HG03280 (cell line): ENCODE measurements around the gene SLC9A2.

ENCODE experiments used
- ATAC-seq: cut with Tn5 transposase; IDR thresholded peaks from one replicate; pipeline ENCODE4 v1.9.1; 2021; ENCODE audit warnings: mild to moderate bottlenecking, moderate library complexity; ENCODE audit not compliant: unreplicated experiment

SLC9A2 gene

DNA sequence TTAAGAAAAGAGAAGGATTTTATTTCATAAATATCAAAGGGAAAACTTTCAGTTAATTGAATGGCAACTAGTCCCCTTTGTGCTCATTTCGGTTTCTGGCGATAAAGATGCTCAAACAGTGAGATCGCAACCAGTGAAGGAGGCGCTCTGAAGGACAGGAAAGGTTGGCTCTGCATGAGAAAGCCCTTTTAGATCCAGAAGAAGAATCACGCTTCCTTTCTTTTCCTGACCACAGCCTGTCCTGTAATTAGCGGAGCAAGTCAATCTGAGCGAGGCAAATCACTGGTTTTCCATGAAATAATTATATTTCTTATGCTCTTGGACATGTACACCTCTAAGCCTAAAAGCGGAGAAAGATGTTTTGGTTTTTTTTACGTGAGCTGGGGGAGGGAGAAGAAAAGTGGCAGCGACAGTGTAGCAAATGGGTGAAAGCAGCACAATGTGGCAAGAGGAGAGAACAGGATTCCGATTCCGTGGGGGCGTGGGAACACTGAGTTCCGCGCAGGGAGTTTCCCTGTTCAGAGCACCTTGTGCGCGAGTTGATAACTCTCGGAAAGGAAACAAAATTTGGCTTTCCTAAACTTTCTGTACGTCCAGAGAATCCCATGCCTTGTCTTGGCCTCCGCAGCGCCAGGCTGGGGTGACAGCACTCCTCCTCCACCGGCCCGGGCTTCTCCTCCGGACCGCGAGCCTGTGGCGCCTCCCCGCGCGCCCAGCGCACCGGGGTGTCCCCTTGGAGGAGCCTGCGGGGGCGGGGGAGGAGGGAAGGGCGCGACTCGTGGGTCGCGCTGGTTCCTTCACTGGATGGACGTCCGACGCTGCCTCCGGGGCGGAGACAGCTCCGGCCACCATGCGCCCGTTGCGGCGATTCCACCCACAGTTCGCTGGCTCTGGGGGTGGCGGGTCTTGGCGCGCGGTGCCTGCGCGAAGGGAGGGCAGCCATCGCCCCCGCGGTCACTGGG lies 620 bp upstream of the SLC9A2 start:
- no peak for ATAC-seq

DNA sequence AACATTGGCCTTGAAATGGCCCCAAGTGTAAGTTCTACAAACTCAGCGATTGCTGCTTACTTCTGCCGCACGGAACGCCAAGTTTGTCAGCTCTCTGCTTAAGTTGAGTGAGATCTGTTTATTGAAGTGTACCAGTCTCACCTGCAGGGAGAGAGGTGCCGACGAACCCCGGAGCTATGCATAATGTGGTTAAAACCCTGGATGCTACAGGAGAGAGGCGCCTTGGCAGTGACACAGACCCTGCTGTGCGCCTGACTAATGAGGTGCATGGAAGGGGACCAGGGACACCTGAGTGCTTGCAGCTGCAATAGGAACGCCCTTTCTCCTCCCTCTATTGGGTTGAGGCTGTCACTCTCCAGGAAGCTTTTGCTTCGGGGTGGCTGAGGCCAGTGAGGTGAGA lies 979 bp downstream of the SLC9A2 start:
- no peak for ATAC-seq

DNA sequence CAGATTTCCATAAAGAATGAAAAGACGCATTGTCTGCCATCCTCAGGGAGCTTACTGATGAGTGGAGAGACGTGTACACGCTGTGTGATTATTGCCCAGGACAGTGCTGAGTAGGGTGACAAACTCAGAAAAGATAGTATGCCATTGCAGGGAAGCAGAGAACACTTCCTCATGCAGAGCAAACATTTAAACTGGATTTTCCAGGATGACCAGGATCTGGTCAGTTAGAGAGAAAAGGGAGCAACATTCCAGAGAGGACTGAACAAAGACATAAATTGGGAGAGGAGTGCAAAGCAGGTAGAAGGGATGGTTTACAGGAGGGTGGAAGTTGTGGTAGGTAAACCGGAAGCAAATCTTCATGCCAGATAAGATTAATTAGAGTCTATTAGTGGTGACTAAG lies 2.3 kb downstream of the SLC9A2 start:
- no peak for ATAC-seq

DNA sequence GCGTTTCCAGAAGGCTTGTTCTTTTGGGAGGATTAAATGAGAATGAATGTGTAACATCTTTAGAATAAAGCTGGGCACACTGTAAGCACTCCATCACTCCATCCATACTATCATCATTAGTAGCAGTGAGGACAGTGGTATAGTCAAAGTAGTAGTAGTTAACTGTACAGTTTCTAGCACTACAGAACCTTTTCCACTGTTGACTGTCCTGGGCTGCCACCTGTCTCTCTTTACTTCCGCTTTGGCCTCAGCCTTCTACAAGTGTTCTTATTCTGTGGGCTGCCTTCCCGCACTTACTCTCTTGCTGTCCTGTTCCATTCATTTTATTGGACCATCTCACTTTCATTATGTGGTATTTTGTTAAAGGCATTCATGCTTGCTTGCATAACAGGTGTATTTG lies 3.3 kb downstream of the SLC9A2 start:
- no peak for ATAC-seq

DNA sequence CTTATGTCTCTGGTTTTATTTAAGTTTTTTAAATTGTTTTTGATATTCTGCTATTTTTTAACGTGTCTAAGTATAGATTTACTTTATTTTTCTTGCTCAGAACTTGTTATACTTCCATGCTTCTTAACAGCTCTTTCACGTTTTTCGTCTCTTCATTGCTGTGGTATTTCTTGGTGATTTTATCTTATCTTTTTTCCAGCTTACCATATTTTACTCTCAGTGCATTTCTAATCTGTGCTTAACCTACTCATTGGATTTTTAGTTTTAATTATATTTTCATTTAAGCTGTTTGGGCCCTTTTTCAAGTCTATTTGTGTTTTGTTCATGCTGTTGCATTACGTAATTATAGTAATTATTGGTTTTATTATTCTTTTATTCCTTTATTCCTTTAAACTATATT lies 11.1 kb downstream of the SLC9A2 start:
- no peak for ATAC-seq

DNA sequence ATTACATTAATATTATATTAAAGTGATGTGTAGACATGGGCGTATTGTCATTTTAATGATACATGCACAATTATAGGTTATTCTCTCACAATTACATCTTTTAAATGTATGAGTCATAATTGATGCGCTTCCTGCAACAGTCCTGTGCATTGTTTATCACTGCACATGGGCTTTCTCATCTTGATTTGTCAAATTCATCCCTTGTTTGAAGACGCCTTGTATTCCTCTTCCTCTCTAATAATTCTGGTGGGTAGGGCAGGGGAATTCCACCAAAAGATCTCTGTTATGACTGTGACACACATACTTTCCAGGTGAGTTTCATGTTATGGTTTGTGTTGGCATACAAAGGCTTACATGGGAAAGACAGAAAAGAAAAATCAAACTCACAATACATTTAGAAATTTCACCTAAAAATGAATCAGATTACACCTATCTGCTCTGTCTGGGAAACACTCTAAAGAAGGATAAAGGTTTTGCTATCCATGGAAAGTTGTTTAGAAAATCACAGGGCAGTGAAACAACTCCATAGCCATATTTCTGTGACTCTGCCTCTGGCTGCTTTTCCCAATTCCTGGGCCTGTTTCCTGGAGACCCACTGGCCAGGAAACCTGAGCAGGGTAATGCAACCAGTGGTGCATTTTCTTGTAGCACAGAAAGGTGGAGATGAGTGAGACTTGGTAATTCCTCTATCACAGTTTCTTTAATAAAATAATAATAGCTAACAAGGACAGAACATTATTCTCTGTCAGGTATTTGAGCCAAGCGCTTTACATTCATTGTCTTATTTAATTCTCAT lies 13.2 kb downstream of the SLC9A2 start:
- ATAC-seq: no peak

DNA sequence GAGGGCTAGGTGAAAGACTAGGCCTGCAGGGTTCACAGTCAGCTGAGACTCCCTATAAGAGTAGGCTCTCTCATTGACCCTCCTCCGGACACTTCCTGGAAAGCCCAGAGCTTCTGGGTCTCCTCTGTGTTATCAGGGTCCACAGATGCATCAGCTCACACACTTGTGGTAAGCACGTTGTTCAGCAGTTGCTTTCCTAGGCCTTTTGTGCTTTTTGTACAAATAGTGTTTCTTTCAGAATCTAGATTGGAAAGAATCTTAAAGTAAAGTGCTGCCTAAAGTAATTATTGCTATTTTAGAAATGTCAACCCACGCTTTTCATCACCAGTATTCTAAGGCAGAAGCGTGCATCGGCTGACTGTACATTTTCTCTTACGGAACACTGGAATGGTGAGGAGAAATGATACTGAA lies 15.5 kb downstream of the SLC9A2 start:
- no peak for ATAC-seq

DNA sequence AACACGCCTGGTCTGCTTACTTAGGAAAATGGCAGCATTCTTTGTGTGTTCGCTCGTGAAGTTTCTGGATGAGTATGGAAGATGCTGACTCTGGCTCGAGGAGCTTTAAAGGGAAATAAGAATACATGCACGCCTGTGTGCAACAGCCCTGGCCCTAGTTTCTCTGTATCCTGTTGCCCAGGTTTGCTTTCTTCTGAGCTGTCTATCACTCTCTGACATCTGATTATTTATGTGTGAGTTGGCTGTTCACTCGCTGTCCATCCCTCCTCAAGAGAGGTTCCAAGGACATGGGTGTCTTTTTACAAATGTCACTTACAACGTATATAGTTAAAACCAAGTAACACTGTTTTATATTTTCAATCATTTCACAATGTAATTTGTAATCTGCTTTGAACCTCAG lies 16.0 kb downstream of the SLC9A2 start:
- no peak for ATAC-seq

DNA sequence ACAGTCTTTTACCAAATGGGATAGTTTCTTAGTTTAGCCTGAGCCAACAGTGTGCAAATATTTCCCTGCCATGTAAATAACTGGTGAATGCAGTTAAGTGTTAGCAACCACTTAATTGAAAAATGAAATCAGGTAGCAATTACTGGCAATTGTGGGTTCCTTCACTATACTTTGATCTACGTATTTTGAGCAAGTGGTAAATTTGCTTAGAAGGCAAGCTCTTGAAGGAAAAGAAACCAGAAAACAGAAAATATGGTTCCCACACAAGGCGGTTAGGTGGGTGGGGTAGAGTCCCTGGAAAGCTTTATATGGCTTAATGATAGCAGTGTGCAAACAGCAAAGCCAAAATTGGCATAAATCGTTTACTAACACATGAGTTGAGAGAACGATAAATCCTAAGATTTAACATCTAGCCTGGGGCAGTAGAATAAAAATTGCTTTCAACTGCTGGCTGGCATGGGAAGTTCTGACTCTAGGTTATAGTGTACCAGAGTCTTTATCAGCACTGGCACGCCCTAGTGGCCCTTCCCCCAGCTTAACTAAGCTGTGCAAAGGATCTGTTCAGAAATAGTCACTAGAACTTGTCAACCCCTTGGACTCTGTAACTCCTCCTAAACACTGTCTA lies 17.0 kb downstream of the SLC9A2 start:
- ATAC-seq: no peak

DNA sequence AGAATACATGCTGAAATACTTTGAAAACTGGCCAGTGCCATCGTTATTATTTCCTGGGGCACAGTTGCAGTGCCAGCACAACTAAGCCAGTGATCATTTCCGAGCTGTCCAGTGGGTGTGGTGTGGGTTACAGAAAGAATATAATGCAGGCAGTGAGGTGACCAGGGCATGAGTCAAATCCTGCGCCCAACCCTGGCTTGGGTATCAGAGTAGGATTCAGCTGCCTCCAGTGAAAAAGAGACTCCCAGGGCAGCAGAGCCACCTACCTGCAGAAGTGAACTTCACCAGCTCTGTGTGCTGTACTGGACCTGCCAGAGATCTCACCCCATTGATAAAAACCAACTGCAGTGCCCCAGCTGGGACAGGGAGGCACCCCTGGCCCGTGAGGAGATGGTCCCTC lies 18.0 kb downstream of the SLC9A2 start:
- ATAC-seq: no peak

DNA sequence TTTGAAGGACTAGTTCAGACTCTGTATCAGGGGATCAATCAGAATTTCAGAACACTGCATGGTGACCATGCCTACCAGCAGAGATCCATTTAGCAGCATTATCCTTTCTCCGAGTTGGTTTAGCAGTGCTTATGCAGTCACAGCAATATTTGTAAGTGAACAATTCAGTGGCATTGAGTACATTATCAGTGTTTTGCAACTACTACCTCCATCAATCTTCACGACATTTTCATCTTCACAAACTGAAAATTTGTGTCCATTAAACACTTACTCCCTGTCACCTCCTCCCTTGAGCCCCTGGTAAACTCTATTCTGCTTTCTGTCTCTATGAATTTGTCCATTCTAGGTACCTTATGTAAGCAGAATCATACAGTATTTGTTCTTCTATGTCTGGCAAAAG lies 20.1 kb downstream of the SLC9A2 start:
- ATAC-seq: no peak

DNA sequence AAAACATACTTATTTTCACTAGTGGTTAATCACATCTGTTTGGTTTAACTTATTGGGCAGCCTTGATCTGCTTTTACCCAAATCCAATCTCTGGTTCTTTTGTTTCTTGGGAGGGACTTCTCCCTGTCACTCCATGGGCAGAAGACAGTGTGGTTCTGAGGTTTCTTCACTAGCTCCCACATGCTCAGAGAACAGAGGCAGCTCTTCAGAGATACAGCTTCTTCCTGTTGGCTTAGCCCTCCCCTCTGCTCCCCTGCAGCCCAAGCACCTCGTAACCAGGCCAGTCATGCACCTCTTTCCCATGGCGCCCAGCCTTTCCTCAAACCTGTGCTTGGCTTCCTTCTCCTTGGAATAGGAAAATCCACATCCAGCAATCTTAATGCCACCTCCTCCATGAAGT lies 32.8 kb downstream of the SLC9A2 start:
- ATAC-seq: no peak

DNA sequence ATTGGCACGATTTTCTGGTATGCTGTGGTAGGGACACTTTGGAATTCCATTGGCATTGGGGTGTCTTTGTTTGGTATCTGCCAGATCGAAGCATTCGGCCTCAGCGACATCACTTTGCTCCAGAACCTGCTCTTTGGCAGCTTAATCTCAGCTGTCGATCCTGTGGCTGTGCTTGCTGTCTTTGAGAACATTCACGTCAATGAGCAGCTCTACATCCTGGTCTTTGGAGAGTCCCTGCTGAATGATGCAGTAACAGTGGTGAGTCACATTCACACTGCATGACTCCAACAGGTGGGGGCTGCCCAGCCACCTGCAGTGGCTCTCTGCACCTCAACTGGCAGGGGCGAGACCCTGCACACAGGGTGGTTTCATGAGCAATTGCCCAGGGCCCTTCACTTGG lies 38.4 kb downstream of the SLC9A2 start:
- peak; percentile 48 for ATAC-seq

DNA sequence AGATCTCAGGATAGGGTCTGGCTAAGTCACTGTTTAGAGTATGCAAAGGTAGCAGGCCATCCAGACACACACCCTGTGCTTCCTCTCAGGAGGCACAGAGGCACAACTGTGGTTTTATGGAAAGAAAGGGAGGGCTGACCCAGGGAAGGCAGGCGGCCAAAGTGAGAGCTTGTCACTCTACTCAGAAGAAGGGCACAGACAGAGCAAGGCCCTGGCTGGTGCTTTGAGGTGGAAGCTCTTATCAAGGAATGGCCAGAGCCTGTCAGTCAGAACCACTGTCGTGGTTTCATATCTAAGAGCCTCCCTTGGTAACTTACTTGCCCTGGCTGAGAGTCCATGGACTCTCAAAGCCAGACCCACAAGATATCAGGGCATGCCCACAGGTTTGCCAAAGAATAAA lies 40.7 kb downstream of the SLC9A2 start:
- ATAC-seq: no peak

DNA sequence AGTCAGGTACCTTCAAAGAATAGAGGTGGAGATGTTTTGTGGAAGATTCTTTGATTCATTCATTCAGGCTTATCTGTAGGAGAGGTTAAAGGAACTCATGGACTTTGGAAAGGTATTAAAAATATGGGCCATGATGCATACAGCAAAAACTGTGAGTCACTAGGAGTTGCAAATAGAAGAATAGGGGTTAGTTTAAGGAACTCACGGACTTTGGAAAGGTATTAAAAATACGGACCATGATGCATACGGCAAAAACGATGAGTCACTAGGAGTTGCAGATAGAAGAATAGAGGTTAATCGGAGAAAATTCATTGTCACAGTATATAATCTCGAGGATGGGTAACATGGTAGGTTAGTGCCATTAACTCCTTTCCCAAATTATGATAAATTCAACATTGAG lies 41.2 kb downstream of the SLC9A2 start:
- no peak for ATAC-seq

DNA sequence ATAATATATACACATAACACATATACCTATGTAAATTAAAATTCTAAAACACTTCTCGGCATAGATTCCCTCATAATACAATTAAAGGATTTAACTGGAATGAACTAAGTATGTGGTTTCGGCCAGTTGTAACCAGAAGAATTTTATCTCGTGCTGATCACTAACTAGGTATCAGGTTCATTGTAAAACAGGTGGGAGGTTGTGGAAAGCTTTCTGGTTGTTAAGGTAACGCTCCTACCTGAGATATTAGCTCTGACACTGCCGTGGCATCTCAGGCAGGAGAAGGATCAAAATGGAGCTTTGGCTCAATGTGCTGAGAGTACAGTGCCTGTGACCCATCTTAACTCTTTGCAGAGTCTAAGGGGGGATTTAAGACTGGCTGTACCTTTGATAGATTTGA lies 42.5 kb downstream of the SLC9A2 start:
- no peak for ATAC-seq

DNA sequence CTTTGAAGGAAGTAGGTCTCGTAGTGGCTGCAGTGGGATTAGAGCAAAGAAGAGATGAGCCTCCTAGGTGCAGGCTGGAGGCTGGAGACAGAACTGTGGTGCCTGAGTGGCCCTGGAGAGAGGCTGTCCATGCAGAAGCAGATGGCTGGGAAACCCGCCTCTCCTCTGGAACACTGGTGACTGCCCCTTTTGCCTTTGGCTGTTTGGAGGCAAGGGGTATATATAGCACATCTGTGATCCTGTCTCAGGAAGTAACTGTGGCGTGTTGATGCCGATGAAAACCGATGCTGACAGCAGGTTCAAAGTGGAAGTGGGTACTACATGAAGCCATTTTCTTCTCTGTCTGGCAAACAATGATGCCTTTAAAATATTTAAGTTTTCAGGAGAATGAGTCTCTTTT lies 43.5 kb downstream of the SLC9A2 start:
- ATAC-seq: no peak

DNA sequence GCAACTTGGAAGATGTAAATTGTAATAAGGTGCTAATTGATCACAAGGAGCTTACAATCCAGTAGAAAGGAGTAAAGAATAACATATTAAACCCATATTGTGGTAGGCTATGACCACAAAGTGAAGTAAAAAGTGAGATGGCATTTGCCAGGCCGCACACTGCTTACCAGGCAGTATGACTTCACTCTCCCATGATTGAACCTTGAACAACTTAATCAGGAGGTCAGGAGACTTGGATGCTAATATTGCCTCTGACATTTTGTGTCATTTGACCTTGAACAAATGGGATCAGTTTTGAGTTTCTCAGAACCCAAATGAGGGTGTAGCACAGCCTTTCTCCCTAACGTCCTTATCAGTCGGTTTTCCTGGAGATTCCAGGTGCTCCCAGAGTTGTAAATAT lies 44.0 kb downstream of the SLC9A2 start:
- no peak for ATAC-seq

DNA sequence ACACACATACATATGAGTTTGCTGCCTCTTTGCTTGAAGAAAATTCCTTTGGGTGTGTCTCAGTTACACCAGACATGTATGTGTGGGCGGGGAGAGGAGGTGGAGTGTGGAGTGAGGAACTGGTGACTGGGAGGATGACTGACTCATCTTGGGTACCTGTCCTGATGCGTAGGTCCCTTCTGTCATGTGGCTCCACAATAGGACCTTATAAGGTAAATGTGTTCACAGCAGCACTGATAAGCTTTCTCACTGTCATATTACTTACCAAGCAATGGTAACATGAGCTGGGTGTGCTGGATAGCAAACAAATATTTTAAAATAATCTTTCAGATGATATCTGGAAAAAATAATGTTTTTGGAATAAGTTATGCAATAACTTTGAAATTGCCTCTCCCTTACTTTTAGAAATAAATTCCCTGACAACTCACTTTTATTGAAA lies 45.1 kb downstream of the SLC9A2 start:
- peak; percentile 41 for ATAC-seq

DNA sequence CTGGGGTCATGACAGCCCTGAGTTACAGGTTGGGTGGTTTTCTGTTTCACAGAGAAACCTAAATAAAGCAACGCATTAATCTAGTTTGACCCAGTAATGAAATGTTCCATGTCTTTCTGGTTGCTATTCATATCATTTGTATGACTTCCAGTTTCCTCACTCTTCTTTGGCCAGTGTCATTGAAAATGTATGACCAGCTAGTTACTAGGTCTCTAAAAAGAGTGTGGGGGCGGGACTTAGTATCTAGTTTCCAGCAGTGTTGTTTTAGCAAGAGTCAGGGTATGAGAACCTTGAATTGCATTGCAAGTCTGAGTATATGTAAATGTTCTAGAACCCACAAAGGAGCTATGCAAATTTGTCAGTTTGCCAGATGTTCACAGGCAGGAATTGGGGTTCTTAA lies 47.7 kb downstream of the SLC9A2 start:
- ATAC-seq: no peak

DNA sequence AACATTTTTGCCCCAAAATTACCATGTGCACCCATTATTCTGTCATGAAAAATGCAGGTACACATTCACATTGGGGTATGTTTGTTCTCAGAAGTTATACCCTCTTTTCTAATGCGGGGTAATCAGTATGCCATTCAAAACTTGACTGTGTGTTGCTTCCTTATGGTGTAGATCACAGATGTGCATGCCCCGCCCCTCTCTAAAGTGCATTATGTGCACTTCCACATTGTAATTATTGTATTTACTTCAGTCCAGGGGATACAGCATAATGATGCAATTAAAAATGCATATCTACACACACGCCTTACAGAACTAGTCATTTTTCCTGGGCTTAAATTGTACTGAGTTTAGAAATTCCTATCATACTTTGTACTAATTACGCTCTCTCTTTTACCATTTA lies 48.8 kb downstream of the SLC9A2 start:
- no peak for ATAC-seq

DNA sequence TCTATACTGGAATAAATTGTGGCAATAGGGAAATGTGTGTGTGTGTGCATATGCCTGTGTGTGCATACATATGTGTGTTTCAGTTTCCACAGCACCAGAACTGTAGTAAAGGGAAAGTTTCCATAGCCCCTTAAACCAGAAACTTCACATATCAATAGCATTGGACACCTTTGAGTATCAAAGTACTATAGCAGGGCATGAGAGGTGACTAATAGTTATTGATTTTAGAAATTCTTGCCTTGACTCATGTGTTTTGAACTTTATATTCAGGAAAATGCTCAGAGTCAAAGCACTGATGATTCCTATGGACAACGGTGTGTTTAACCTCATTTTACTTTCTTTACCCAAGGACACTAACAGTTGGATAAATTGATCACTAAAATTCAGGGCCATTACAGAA lies 50.0 kb downstream of the SLC9A2 start:
- no peak for ATAC-seq
